Measurements from ENCODE around the gene MIS12.

DNA sequence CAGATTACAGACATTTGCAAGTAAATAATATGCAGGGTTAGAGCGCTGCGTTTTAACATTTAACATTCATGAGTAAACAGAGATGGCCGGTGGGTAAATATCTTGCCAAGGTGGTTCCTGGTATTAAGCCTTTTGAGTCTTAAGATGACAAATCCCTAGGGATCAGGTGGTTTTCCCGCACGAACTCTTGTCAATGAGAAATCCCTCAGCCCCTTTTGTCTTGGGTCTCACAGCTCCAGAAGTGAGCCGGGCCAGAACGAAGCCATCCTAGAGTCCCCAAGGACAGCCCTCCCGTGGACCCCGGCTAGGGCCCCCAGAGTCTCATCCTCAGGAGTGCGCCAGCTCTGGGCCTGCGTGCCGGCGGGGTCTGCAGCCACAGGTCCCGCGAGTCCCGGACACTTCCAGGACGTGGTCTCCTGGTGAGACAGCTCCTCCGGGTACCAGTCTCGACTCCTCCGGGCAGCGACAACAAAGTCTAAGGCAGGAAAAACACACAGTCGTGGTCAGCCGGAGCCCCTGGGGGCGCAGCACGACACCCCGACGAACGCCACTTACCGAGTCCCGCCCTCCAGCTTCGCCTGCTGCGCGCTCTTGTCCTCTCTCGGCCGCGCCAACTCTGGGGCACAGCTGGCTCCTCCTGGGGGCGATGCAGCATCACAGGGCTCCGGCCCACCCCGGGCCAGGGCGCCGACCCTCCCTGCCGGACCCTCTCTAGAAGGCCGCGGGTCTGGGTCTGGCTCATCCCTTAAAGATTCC is 13.3 kb downstream of the MIS12 start:
- TF ChIP-seq, protein P1, sequence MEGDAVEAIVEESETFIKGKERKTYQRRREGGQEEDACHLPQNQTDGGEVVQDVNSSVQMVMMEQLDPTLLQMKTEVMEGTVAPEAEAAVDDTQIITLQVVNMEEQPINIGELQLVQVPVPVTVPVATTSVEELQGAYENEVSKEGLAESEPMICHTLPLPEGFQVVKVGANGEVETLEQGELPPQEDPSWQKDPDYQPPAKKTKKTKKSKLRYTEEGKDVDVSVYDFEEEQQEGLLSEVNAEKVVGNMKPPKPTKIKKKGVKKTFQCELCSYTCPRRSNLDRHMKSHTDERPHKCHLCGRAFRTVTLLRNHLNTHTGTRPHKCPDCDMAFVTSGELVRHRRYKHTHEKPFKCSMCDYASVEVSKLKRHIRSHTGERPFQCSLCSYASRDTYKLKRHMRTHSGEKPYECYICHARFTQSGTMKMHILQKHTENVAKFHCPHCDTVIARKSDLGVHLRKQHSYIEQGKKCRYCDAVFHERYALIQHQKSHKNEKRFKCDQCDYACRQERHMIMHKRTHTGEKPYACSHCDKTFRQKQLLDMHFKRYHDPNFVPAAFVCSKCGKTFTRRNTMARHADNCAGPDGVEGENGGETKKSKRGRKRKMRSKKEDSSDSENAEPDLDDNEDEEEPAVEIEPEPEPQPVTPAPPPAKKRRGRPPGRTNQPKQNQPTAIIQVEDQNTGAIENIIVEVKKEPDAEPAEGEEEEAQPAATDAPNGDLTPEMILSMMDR (IDR thresholded peaks at IDR 0.05; ENCODE audit: low read depth, low read length) = no peak
- TF ChIP-seq EZH2phosphoT487 (IDR thresholded peaks at IDR 0.05; ENCODE audit: low read depth) = no peak

All from OCI-LY3 (cell line).